CD4-positive, alpha-beta T cell treated with Interleukin-2 at 100 ng/mL for 4 hours (primary cell): ENCODE results near the gene EGLN1.
A peak's percentile ranks its signal among the peaks of the same experiment; 100 is the strongest.
"Not testable (repeated sequence)": the region's sequence is repeated elsewhere in the genome, so short reads cannot be mapped to it uniquely, and the experiment has no call there.

Experiments
- DNase-seq: peaks from one replicate; pipeline ENCODE4 v3.0.0-alpha.2; 2020; ENCODE audit warnings: low spot score

Gene EGLN1

GRCh38 chr1:231421971-231422797, at the start of gene EGLN1:
Gene EGLN1, minus strand, starts transcription at chr1:231422287. Its CDS starts 399 bp downstream, at chr1:231421888.
- peak; percentile 84 for DNase-seq

DNA sequence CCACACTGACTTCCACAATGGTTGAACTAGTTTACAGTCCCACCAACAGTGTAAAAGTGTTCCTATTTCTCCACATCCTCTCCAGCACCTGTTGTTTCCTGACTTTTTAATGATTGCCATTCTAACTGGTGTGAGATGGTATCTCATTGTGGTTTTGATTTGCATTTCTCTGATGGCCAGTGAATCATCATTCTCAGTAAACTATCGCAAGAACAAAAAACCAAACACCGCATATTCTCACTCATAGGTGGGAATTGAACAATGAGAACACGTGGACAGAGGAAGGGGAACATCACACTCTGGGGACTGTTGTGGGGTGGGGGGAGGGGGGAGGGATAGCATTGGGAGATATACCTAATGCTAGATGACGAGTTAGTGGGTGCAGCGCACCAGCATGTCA, 49.4 kb upstream of the EGLN1 start:
- DNase-seq: not testable (repeated sequence)

DNA sequence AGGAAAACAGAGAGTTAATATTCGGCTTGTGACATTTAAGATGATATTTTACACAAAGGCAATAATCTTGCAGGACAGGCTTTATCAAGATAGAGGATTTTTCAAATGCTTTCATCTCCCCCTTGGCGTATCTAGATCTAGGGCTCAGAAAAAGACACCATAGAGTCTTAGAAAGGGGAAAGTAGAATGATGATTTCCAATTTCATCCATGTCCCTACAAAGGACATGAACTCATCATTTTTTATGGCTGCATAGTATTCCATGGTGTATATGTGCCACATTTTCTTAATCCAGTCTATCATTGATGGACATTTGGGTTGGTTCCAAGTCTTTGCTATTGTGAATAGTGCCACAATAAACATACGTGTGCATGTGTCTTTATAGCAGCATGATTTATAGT, 48.9 kb upstream of the EGLN1 start:
- DNase-seq: not testable (repeated sequence)

- no peak for DNase-seq
Observed at GRCh38 chr1:231467986-231468385, 45.9 kb upstream of the EGLN1 start.

- DNase-seq: no peak
Observed at GRCh38 chr1:231465051-231465450, 43.0 kb upstream of the EGLN1 start.

GRCh38 chr1:231463541-231463940, 41.5 kb upstream of the EGLN1 start:
- DNase-seq: no peak

- DNase-seq: peak; percentile 69
Observed at GRCh38 chr1:231460614-231461013, 38.5 kb upstream of the EGLN1 start.

- not testable (repeated sequence) for DNase-seq
Observed at GRCh38 chr1:231459438-231459837, 37.4 kb upstream of the EGLN1 start.

DNA sequence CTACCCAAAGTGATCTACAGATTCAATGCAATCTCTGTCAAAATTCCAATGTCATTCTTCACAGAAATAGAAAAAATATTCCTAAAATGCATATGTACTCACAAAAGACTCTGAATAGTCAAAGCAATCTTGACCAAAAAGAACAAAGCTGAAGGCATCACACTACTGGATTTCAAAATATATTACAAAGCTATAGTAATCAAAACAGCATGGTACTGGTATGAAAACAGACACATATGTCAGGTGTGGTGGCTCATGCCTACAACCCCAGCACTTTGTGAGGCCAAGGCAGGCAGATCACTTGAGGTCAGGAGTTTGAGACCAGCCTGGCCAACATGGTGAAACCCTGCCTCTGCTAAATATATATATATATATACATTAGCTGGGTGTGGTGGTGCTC, 35.9 kb upstream of the EGLN1 start:
- not testable (repeated sequence) for DNase-seq

GRCh38 chr1:231454133-231454532, 32.0 kb upstream of the EGLN1 start:
- DNase-seq: not testable (repeated sequence)

DNA sequence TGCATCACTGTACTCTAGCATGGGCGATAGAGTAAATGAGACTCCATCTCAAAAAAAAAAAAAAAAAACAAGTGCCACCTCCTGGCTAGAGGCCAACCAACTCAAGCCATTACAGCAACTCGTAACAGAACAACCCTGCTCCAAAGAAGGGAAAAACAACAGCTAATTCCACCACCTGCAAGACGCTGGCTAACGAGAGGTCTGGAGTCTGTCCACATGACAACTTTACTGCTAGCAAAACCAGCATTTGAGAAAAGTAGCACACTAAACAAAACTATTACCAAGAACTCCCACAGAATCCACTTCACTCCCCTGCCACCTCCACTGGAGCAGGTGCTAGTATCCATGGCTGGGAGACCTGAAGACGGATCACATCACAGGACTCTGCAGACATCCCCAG, 24.1 kb upstream of the EGLN1 start:
- no peak for DNase-seq

DNA sequence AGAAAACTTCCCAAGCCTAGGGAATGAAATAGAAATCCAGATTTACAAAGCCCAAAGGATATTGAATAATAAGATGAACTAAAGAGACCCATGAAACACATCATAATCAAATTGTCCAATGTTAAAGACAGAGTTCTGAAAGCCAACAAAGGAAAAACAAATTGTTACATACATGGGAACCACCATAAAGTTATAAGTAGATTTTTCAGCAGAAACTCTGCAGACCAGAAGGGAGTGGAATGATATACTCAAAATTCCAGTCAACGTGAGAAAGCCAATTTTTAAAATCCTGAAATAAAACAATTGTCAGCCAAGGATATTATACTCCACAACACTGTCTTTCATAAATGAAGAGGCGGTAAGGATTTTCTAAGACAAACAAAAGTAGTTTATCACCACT, 22.0 kb upstream of the EGLN1 start:
- no peak for DNase-seq

DNA sequence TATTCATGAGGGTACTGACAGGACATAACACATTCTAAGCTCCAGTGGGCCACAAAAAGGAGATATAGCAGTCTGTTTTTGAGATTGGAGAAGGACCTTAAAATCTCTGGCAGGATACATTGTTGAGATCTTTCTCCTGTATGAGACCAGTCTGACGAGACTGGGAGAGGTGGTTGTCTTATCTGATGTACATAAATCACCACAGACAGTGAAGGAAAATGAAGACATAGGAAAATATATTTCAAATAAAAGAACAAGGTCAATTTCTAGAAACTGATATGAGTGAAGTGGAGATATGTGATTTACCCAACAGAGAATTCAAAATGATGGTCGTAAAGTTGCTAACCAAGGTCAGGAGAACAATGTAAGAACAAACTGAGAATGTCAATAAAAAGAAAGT, 21.3 kb upstream of the EGLN1 start:
- DNase-seq: no peak

GRCh38 chr1:231442735-231443134, 20.6 kb upstream of the EGLN1 start:
- DNase-seq: no peak

GRCh38 chr1:231432996-231433395, 10.9 kb upstream of the EGLN1 start:
- DNase-seq: no peak

DNA sequence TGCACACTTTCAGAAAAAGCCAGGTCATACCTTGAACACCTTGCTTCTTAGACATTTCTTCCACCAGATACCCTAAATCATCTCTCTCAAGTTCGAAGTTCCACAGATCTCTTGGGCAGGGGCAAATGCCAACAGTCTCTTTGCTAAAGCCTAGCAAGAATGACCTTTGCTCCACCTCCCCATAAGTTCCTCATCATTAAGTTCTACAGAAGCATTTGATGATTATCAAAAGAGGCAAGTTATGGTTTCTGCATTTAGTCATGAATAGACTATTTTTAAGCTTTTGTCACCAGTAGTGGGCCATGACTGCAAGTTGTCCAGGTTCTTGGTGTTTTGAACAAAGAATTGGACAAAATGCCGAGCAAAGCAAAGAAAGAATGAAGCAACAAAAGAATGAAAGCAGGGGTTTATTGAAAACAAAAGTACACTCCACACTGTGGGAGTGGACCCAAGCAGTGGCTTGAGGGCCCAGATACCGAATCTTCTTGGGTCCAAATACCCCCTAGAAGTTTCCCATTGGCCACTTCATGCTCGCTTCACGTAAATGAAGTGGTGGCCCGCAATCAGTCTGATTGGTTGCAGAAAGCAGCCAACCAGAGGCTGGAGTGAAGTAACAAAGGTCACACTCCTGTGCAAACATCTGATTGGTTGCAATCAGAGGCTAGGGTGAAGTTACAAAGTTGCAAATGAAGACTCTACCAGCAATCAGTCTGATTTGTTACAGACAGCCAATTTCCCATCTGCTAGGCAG, 9.8 kb upstream of the EGLN1 start:
- DNase-seq: no peak

- not testable (repeated sequence) for DNase-seq
Observed at GRCh38 chr1:231430678-231431352, 8.7 kb upstream of the EGLN1 start.

DNA sequence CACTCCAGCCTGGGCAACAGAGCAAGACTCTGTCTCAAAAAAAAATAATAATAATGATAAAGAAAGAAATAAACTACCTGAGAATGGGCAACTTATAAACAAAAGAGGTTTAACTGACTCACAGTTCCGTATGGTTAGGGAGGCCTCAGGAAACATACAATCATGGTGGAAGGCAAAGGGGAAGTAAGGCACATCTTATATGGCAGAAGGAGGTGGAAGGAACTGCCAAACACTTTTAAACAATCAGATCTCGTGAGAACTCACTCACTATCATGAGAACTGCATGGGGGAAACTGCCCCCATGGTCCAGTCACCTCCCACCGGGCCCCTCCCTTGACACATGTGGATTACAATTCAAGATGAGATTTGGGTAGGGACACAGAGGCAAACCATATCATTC, 6.3 kb upstream of the EGLN1 start:
- no peak for DNase-seq

GRCh38 chr1:231424950-231425805, 3.1 kb upstream of the EGLN1 start:
- no peak for DNase-seq

DNA sequence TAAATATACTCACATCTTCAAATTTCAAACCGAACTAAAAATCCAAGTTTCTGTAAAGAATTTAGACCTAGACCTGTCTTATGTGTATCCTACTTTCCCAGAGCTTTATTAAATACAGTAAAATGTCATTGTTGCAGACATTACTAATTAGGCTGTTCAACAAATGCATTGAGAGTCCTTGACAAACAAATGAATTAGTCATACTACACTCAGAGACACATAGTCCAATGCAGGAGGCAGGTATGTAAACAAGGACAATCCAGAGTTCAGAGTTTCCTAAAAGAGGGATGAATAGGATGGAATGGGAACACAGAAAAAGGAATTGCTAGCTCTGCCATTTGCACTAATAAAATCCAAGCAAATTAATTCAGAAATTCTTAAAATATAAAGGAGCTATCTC, 1.6 kb upstream of the EGLN1 start:
- DNase-seq: no peak

- DNase-seq: no peak
Observed at GRCh38 chr1:231422798-231423309, 767 bp upstream of the EGLN1 start.

GRCh38 chr1:231421546-231421970, 529 bp downstream of the EGLN1 start:
- peak; percentile 32 for DNase-seq
